Ovary (tissue), 9 donors: ENCODE results near the gene MAL. TPM values are rescaled to one million over a fixed set of nuclear protein-coding genes. Genes with fewer than 3 reads are reported as not detected.

Experiments used
- DNase-seq, 5 donors: peaks; one replicate each; pipeline ENCODE4 v3.0.0-alpha.2; 2019 to 2020
- H3K27ac ChIP-seq, 2 donors: fragments of 200-600 bp; one replicate each; pipeline versions ENCODE4 v1.5.1 to v1.8.0; 2019 to 2022
- H3K27me3 ChIP-seq: fragments of 200-600 bp; one replicate; pipeline ENCODE4 v1.8.0; 2022
- H3K36me3 ChIP-seq: fragments of 200-600 bp; sonication (generic); one replicate; pipeline ENCODE4 v1.5.1; 2019
- H3K4me1 ChIP-seq: one replicate; pipeline ENCODE4 v1.8.1; 2013; ENCODE audit warnings: mild to moderate bottlenecking, moderate library complexity; ENCODE audit not compliant: insufficient read depth
- H3K4me3 ChIP-seq: fragments of 200-600 bp; sonication (generic); one replicate; pipeline ENCODE4 v1.5.1; 2017
- H3K9me3 ChIP-seq, 2 donors: fragments of 200-600 bp in 1 of 2; sonication (generic) in 1 of 2; one replicate each; pipeline versions ENCODE4 v1.5.1 to v1.8.1; 2013 to 2019; ENCODE audit warnings: mild to moderate bottlenecking in 1 of 2, moderate library complexity in 1 of 2
- EP300 ChIP-seq: sonication (generic); formaldehyde crosslinking; IDR thresholded peaks from one replicate; pipeline ENCODE4 v1.6.1; 2017; ENCODE audit warnings: antibody characterized with exemption
- POLR2A ChIP-seq: fragments of 450-650 bp; IDR thresholded peaks from one replicate; pipeline ENCODE4 v1.6.1; 2017; ENCODE audit warnings: antibody characterized with exemption, mild to moderate bottlenecking, moderate library complexity
- WGBS, 3 donors: extraction: QIAGEN DNeasy Blood & Tissue Kit in 1 of 3; methylation state at CpG; one replicate each; pipeline versions ENCODE4 v1.1.5 to v1.1.7; 2013 to 2017; 5-methylcytosine and 5-hydroxymethylcytosine counted together
- intact Hi-C, 4 donors: fragments of 100-400 bp; cut with DNase I; formaldehyde crosslinking; loops; one replicate each; pipeline versions ENCODE4 v1.11.0 to v1.15.1; 2022 to 2023
- polyA plus RNA-seq, 2 donors: library from polyadenylated mRNA; stranded (reverse); fragments of 200-250 nt in 1 of 2; fragments of 350-450 nt in 1 of 2; fragmentation: Illumina TruSeq in 1 of 2; extraction: RNeasy Lipid Tissue Mini Kit (QIAGEN cat#74804) in 1 of 2; gene quantifications; one replicate each; pipeline ENCODE4 v1.2.3, GENCODE V29; 2013 to 2014
- total RNA-seq, 7 donors: library from RNA; depleted of rRNA in 2 of 7; stranded (reverse); fragments of >200 nt in 2 of 7; fragmentation: NEBNext Ultra II Directional in 3 of 7; extraction: Animal tissue kit (Norgen Biotek cat#: 25700) in 3 of 7; gene quantifications; one replicate each; pipeline versions ENCODE4 v1.1.0 to v1.2.4, GENCODE V29; 2016 to 2023
- TF ChIP-seq, protein P1 (sequence below), 3 donors: fragments of 450-650 bp in 2 of 3; fragments of 200-600 bp in 1 of 3; IDR thresholded peaks; one replicate each; pipeline versions ENCODE4 v1.5.1 to v1.8.0; 2016 to 2022; ENCODE audit warnings: antibody characterized with exemption in 3 of 3, mild to moderate bottlenecking in 1 of 3
- donor health status: DM: no; HTN: no; CAD: no; lungs with moderate emphysema.
- donor health status: DM: no; HTN: no; CAD: no.
- donor health status: Bipolar disorder and iron deficiency.
- donor health status: DM: yes; HTN: yes; CAD: no.
- donor health status: DM: no; HTN: no; CAD: no.
- donor health status: DM: yes; HTN: yes; CAD: no.

The MAL gene
- total and polyA plus RNA-seq, 9 donors: 0.45 to 4.7 (median 1.6) TPM; not detected in 2

DNA sequence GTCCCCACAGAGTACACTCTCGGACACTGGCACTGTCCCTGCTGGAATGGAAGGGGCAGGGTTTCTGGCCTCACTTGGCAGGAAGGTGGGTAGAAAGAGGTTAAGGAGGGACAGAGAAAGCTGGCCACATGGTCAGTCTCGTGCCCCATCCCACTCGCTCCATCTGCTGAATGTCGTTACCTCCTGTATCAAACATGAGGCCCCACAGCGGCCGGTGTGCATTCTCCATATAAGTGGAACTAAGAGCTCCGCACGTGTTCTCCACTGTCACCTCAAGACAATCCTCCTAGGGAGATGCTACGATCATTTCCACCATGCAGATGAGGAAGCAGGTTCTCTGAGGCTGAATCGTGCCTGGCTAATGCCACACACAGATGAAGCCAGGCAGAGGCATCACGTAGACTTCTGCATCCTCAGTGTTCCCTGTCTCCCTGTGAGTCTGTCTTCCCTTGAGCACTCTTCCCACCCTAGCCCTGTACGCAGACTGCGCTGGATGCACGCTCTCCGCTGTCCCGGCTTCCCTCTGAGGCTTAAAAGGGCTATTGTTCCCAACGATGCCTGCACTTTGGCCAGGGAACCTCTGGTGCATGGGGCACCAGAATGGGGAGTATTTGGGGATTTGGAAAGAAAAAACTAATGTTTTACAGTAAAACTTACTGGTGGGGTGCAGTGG is 35.1 kb downstream of the MAL start:
- intact Hi-C loops: no loop called here
- Histone ChIP-seq H3K4me1 (no peaks in the 10 kb centered on the region), H3K27me3 (no peaks in the 10 kb centered on the region), H3K9me3 (no peaks in the 10 kb centered on the region), H3K4me3 (no peak overlapping the region), H3K36me3 (no peaks in the 10 kb centered on the region), H3K27ac (no peak overlapping the region)
- 73 to 79% (median 75%) methylated on average over 17 of the region's 17 CpGs for WGBS, 3 donors
- no peak for TF ChIP-seq POLR2A
- TF ChIP-seq, protein P1, sequence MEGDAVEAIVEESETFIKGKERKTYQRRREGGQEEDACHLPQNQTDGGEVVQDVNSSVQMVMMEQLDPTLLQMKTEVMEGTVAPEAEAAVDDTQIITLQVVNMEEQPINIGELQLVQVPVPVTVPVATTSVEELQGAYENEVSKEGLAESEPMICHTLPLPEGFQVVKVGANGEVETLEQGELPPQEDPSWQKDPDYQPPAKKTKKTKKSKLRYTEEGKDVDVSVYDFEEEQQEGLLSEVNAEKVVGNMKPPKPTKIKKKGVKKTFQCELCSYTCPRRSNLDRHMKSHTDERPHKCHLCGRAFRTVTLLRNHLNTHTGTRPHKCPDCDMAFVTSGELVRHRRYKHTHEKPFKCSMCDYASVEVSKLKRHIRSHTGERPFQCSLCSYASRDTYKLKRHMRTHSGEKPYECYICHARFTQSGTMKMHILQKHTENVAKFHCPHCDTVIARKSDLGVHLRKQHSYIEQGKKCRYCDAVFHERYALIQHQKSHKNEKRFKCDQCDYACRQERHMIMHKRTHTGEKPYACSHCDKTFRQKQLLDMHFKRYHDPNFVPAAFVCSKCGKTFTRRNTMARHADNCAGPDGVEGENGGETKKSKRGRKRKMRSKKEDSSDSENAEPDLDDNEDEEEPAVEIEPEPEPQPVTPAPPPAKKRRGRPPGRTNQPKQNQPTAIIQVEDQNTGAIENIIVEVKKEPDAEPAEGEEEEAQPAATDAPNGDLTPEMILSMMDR (IDR thresholded peaks at IDR 0.05): no peak
- TF ChIP-seq EP300: no peak
- DNase-seq: no peak

DNA sequence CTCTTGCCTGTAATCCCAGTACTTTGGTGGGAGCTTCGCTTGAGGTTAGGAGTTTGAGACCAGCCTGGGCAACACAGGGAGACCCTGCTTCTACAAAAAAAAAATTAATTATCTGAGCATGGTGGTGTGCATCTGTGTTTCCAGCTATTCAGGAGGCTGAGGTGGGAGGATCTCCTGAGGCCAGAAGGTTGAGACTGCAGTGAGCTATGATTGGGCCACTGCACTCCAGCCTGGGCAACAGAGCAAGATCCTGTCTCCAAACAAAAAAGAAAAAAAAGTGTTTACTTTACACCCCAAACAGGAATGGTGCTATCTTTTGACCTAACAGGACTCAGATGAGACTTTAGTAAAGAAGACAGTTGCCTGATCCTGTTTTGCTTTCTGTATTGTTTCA is 35.6 kb downstream of the MAL start:
- 88 to 93% (median 92%) methylated on average over 1 of the region's 1 CpG for WGBS, 3 donors
- no peak overlapping the region for H3K4me3 ChIP-seq
- H3K27me3 ChIP-seq: no peaks in the 10 kb centered on the region
- DNase-seq: no peak
- H3K4me1 ChIP-seq: no peaks in the 10 kb centered on the region
- H3K9me3 ChIP-seq: no peaks in the 10 kb centered on the region
- intact Hi-C loops: no loop called here
- TF ChIP-seq EP300 (no peak), POLR2A (no peak)
- TF ChIP-seq, protein P1 (IDR thresholded peaks at IDR 0.05): no peak
- H3K36me3 ChIP-seq: no peaks in the 10 kb centered on the region
- H3K27ac ChIP-seq: no peak overlapping the region

DNA sequence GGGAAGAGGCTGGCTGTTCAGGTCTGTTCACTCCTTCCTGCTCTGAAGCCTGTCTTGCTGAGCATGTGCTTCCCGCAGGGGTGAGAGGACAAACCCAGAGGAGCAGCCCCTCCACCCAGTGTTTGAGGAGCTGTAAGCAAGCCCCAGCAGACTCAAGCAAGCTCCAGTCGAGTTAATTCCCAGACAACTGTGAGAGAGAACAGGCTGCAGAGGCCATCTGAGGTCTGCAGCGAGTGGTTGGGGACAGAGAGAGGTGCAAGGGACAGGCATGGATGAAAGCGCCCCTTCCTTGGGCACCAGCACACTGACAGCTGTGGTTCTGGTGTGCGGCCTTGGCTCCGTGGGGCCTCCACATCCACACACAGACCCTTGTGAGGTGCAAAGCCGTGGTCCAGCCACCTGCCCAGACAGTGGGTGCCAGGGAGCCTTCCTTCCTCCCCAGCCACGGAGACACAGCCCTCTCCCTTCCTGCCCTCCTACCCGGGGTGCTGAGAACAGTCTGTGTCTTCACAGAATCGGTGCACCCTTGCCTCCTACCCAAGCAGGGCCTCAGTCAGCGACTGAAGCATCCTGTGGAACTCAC is 36.2 kb downstream of the MAL start:
- TF ChIP-seq, protein P1 (IDR thresholded peaks at IDR 0.05): no peak
- TF ChIP-seq EP300 (no peak), POLR2A (no peak)
- 45 to 48% (median 48%) methylated on average over 11 of the region's 11 CpGs for WGBS, 3 donors

DNA sequence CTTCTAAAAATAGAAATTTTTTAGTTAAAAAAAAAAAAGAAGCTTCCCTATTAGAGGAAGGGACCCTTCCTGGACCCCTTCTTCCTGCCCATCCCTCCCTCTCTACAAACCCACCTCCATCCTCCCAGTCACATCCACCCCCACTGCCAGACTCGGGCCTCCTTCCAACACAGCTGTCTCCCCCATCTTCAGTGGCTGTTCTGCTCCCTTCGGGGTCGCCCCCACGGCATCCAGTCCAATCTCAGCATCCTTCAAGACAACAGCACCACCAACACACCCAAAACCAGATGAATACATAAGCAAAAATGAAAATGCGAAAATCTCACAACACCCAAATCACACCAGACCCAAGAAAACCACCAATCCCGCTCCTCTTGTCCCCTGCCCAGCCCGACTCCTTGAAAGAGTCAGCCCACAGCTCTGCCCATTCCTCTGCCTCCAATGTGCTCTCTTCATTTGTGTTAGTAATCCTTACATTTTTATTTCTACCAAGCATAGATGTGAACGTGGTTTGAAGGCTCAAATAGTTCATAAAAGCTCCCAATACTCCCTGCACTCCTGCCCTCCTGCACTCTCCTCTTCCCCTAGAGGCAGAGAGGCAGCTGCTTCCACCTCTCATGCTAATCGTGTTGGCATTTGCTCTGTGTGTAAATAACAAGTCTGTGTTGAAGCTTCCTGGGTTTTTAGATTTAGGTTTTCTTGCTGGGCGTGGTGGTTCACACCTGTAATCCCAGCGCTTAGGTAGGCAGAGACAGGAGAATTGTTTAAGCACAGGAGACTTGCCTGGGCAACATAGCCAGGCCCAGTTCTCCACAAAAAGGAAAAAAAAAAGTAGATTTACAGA is 37.0 kb downstream of the MAL start:
- DNase-seq: no peak
- H3K27ac ChIP-seq: no peak overlapping the region
- intact Hi-C loops: no loop called here
- 51 to 58% (median 55%) methylated on average over 11 of the region's 11 CpGs for WGBS, 3 donors
- H3K4me3 ChIP-seq: no peak overlapping the region
- H3K9me3 ChIP-seq: no peaks in the 10 kb centered on the region
- TF ChIP-seq, protein P1 (IDR thresholded peaks at IDR 0.05): no peak
- no peak for TF ChIP-seq POLR2A
- TF ChIP-seq EP300: no peak
- H3K36me3 ChIP-seq: no peaks in the 10 kb centered on the region
- no peaks in the 10 kb centered on the region for H3K4me1 ChIP-seq
- no peaks in the 10 kb centered on the region for H3K27me3 ChIP-seq

More for the DNA sequence above, 36.2 kb downstream of the MAL start:
- H3K9me3 ChIP-seq: no peaks in the 10 kb centered on the region
- H3K27ac ChIP-seq: no peak overlapping the region
- intact Hi-C loops: no loop called here
- H3K4me3 ChIP-seq: no peak overlapping the region
- H3K27me3 ChIP-seq: no peaks in the 10 kb centered on the region
- H3K36me3 ChIP-seq: no peaks in the 10 kb centered on the region
- no peaks in the 10 kb centered on the region for H3K4me1 ChIP-seq
- no peak for DNase-seq
